OCI-LY7 (cell line): ENCODE data around the gene ROCK1.

ENCODE experiments used
- EZH2phosphoT487 ChIP-seq: fragments of 200-600 bp; sonication (generic); IDR thresholded peaks from 2 replicates; pipeline ENCODE4 v1.6.1; 2018; ENCODE audit warnings: low read depth, borderline replicate concordance, mild to moderate bottlenecking, mixed run types, antibody characterized with exemption, low read length, moderate library complexity, mixed read lengths
- TF ChIP-seq, protein P1 (sequence below): fragments of 200-600 bp; sonication (generic); conservative IDR thresholded peaks from 2 replicates; pipeline ENCODE4 v1.5.1; 2014; ENCODE audit warnings: mild to moderate bottlenecking, antibody characterized with exemption, low read length, moderate library complexity, mixed read lengths

DNA sequence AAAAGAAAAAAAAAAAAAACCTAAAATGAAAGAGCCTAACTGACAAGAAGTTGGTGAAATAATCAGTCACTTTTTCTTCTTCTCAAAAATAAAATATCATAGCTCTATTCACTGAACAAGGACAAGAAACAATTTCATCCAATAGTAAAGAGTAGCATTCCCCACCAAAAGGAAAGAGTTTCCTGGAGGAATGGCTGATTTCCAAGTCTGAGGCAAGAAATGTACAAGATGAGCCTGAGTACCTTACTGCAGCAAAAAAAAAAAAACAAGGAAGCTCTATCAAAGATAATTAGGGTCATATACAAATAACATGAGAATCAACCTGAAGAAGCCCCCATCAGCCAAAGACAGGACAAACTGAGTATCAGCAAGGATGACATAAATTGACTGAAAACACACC lies 11.5 kb downstream of the ROCK1 start:
- TF ChIP-seq, protein P1, sequence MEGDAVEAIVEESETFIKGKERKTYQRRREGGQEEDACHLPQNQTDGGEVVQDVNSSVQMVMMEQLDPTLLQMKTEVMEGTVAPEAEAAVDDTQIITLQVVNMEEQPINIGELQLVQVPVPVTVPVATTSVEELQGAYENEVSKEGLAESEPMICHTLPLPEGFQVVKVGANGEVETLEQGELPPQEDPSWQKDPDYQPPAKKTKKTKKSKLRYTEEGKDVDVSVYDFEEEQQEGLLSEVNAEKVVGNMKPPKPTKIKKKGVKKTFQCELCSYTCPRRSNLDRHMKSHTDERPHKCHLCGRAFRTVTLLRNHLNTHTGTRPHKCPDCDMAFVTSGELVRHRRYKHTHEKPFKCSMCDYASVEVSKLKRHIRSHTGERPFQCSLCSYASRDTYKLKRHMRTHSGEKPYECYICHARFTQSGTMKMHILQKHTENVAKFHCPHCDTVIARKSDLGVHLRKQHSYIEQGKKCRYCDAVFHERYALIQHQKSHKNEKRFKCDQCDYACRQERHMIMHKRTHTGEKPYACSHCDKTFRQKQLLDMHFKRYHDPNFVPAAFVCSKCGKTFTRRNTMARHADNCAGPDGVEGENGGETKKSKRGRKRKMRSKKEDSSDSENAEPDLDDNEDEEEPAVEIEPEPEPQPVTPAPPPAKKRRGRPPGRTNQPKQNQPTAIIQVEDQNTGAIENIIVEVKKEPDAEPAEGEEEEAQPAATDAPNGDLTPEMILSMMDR: no peak
- no peak for TF ChIP-seq EZH2phosphoT487
